Measurements from ENCODE around the gene SLC38A7.
"Not testable (repeated sequence)": the region's sequence is repeated elsewhere in the genome, so short reads cannot be mapped to it uniquely, and the experiment has no call there.

Gene SLC38A7

DNA sequence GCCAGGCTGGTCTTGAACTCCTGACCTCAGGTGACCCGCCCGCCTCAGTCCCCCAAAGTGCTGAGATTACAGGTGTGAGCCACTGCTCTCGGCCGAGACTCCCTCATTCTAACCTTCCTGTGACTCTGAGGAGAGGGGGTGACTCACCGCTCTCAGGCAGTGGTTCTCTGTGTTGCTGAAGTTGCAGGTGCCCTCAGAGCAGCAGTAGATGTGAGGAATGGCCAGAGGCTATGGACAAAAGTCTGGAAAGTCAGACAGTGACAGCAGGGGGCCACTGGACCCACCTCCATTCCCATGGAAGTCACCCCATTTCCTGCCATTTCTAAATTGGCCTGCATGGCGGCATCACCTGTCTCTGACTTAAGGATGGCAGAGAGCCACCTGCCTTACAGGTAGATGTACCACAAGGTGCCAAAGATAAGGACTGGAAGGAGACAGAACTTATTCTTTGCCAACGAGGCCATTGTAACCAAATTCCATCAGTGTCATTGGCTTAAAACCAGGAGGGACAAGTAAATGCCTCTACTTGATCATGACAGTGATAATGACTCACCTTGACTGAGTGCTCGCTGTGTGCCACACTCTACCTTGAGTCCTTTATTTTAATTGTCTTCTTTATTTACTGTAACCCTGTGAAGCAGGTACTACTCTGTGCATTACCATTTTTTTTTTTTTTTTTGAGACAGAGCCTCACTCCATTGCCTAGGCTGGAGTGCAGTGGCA lies 39.6 kb downstream of the SLC38A7 start:
- no peaks in the 10 kb centered on the region for H3K27me3 ChIP-seq (ENCODE audit: control insufficient read depth, insufficient read depth, low read length)
- no peak overlapping the region for H3K9ac ChIP-seq (ENCODE audit: low read length)
- no peak overlapping the region for H3K4me3 ChIP-seq (ENCODE audit: low read length)
- no peaks in the 10 kb centered on the region for H3K36me3 ChIP-seq (ENCODE audit: control insufficient read depth, insufficient read depth, low read length)
- H3K9me3 ChIP-seq (ENCODE audit: control insufficient read depth, low read length) = no peaks in the 10 kb centered on the region
- no peaks in the 10 kb centered on the region for H3K4me1 ChIP-seq (ENCODE audit: control insufficient read depth, insufficient read depth, low read length)

DNA sequence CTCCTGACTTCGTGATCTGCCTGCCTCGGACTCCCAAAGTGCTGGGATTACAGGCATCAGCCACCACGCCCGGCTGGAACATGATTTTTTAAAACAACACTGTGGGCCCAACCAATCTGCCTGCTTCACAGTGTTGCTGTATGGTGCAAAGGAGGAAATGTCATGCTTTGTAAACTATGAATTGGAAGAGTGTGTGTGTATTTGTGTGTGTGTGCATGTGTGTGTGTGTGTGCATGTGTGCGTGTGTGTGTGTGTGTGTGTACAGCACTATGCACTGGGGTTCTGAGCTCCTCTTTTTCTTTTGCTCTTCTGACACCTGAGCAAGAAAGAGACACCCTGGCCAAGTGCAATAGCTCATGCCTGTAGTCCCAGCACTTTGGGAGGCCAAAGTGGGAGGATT lies 40.5 kb downstream of the SLC38A7 start:
- H3K36me3 ChIP-seq (ENCODE audit: control insufficient read depth, insufficient read depth, low read length) = no peaks in the 10 kb centered on the region
- no peak overlapping the region for H3K9ac ChIP-seq (ENCODE audit: low read length)
- H3K4me3 ChIP-seq (ENCODE audit: low read length) = no peak overlapping the region
- H3K9me3 ChIP-seq (ENCODE audit: control insufficient read depth, low read length) = no peaks in the 10 kb centered on the region
- no peaks in the 10 kb centered on the region for H3K4me1 ChIP-seq (ENCODE audit: control insufficient read depth, insufficient read depth, low read length)
- no peaks in the 10 kb centered on the region for H3K27me3 ChIP-seq (ENCODE audit: control insufficient read depth, insufficient read depth, low read length)

DNA sequence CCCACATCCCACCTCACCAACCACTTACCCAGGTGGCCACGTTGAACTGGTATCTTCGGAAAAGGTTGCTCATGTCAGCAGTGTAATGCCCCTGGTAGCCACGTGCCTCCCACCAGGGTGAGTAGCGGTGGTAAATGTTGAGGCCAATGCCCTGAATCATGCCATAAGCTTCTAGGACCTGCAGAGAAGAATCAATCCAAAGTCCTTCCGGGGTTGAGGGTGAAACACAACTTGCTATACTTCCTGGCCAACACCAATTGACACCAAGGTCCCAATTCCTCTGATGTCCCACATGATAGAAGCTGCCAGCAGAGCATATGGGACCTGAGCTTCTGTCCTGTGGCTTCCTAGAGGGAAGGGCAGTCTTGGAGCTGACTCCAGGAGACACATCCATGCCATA lies 43.6 kb downstream of the SLC38A7 start:
- H3K4me3 ChIP-seq (ENCODE audit: low read length) = no peak overlapping the region
- no peaks in the 10 kb centered on the region for H3K9me3 ChIP-seq (ENCODE audit: control insufficient read depth, low read length)
- no peaks in the 10 kb centered on the region for H3K36me3 ChIP-seq (ENCODE audit: control insufficient read depth, insufficient read depth, low read length)
- peaks cover 4% of the 10 kb centered on the region for H3K4me1 ChIP-seq (ENCODE audit: control insufficient read depth, insufficient read depth, low read length)
- H3K9ac ChIP-seq (ENCODE audit: low read length) = no peak overlapping the region
- H3K27me3 ChIP-seq (ENCODE audit: control insufficient read depth, insufficient read depth, low read length) = no peaks in the 10 kb centered on the region

DNA sequence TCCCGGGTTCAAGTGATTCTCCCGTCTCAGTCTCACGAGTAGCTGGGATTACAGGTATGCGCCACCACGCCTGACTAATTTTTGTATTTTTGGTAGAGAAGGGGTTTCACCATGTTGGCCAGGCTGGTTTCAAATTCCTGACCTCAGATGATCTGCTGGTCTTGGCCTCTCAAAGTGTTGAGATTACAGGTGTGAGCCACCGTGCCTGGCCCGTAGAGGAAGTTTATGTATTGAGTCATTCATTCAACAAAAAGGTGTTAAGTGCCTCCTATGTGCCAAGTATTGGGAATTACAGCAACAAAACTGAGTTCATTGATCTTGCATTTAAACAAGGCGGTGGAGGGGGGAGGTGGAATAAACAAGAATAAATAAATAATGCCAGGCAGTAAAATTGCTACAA lies 44.7 kb downstream of the SLC38A7 start:
- H3K36me3 ChIP-seq (ENCODE audit: control insufficient read depth, insufficient read depth, low read length) = no peaks in the 10 kb centered on the region
- H3K27me3 ChIP-seq (ENCODE audit: control insufficient read depth, insufficient read depth, low read length) = no peaks in the 10 kb centered on the region
- H3K9ac ChIP-seq (ENCODE audit: low read length) = no peak overlapping the region
- H3K4me3 ChIP-seq (ENCODE audit: low read length) = no peak overlapping the region
- H3K4me1 ChIP-seq (ENCODE audit: control insufficient read depth, insufficient read depth, low read length) = peaks cover 4% of the 10 kb centered on the region
- no peaks in the 10 kb centered on the region for H3K9me3 ChIP-seq (ENCODE audit: control insufficient read depth, low read length)

DNA sequence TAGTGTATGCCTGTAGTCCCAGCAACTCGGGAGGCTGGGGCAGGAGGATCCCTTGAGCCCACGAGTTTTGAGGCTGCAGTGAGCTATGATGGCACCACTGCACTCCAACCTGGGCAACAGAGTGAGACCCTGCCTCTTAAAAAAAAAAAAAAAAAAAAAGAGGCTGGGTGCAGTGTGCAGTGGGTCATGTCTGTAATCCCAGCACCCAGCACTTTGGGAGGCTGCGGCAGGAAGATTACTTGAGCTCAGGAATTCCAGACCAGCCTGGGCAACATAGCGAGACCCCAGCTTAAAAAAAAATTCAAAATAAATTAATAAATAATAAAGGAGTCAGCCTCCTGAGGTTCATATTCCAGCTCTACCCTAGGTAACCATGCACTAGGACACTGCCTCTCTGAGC lies 45.3 kb downstream of the SLC38A7 start:
- Histone ChIP-seq H3K27me3 (ENCODE audit: control insufficient read depth, insufficient read depth, low read length) (no peaks in the 10 kb centered on the region), H3K9me3 (ENCODE audit: control insufficient read depth, low read length) (no peaks in the 10 kb centered on the region), H3K4me3 (ENCODE audit: low read length) (no peak overlapping the region), H3K9ac (ENCODE audit: low read length) (no peak overlapping the region), H3K36me3 (ENCODE audit: control insufficient read depth, insufficient read depth, low read length) (no peaks in the 10 kb centered on the region), H3K4me1 (ENCODE audit: control insufficient read depth, insufficient read depth, low read length) (peaks cover 6% of the 10 kb centered on the region)

DNA sequence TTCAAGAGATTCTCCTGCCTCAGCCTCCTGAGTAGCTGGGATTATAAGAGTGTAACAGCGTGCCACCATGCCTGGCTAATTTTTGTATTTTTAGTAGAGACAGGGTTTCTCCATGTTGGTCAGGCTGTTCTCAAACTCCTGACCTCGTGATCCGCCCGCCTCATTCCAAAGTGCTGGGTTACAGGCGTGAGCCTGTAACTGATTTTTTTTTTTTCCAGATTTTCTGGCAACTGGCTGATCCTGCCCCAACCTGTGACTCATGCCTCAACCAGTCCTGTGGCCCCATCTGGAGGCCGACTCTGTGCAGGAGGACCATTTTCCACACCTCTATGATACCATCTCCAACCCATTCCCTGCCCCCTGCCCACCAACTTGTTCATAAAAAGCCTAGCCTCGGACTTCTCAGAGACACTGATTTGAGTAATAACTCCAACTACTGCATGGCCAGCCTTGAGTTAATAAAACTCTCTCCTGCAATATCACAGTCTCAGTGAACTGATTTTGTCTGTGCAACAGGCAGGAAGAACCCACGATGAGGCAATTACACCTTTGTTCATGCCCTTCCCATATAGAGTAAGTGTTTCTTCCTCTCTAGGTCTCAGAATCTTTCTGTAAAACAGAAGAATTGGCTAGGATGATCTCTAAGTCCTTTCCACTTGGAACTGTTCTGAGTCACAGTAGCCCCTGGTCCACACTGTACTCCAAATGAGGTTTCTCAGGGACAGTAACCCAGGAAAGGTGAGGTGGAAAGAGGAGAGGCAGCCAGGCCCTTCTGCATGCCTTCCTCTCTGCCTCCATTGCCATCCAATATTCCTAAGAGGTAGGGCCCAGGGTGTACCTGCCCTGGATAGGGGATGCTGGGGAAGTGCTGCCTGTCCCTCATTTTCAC lies 46.2 kb downstream of the SLC38A7 start:
- no peaks in the 10 kb centered on the region for H3K36me3 ChIP-seq (ENCODE audit: control insufficient read depth, insufficient read depth, low read length)
- peaks cover 7% of the 10 kb centered on the region for H3K4me1 ChIP-seq (ENCODE audit: control insufficient read depth, insufficient read depth, low read length)
- no peaks in the 10 kb centered on the region for H3K27me3 ChIP-seq (ENCODE audit: control insufficient read depth, insufficient read depth, low read length)
- no peak overlapping the region for H3K4me3 ChIP-seq (ENCODE audit: low read length)
- H3K9me3 ChIP-seq (ENCODE audit: control insufficient read depth, low read length) = no peaks in the 10 kb centered on the region
- no peak overlapping the region for H3K9ac ChIP-seq (ENCODE audit: low read length)

DNA sequence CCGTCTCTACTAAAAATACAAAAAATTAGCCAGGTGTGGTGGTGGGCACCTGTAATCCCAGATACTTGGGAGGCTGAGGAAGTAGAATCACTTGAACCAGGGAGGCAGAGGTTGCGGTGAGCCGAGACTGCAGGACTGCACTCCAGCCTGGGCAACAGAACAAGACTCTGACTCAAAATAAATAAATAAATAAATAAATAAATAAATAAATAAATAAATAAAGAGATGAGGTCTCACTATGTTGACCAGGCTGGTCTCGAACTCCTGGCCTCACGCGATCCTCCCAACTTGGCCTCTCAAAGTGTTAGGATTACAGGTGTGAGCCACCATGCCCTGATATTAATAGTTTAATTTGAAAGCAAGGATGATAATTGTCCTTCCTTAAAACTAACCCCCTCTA lies 47.5 kb downstream of the SLC38A7 start:
- not testable (repeated sequence) for H3K27me3 ChIP-seq (ENCODE audit: control insufficient read depth, insufficient read depth, low read length); H3K9me3 ChIP-seq (ENCODE audit: control insufficient read depth, low read length); H3K9ac ChIP-seq (ENCODE audit: low read length); H3K36me3 ChIP-seq (ENCODE audit: control insufficient read depth, insufficient read depth, low read length); H3K4me1 ChIP-seq (ENCODE audit: control insufficient read depth, insufficient read depth, low read length); H3K4me3 ChIP-seq (ENCODE audit: low read length)

DNA sequence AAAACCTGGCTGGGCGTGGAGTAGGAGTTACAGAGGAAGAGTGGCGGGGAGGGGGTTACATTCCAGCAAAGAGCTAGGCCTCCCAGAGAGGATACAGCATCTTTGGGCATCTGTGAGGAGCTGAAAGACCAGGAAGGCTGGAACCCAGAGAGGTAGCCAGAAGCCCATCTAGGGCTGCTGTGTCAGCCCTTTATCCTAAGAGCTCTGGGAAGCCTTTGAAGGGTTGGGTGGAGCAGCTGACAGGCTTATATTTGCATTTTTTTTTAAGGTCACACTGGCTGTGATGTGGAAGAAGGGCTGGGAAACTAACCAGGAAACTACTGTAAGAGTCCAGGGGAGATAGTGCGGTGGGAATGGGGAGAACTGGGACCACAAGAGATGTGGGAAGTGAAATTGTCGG lies 48.1 kb downstream of the SLC38A7 start:
- H3K4me3 ChIP-seq (ENCODE audit: low read length) = no peak overlapping the region
- H3K9ac ChIP-seq (ENCODE audit: low read length) = no peak overlapping the region
- no peaks in the 10 kb centered on the region for H3K27me3 ChIP-seq (ENCODE audit: control insufficient read depth, insufficient read depth, low read length)
- no peaks in the 10 kb centered on the region for H3K9me3 ChIP-seq (ENCODE audit: control insufficient read depth, low read length)
- H3K4me1 ChIP-seq (ENCODE audit: control insufficient read depth, insufficient read depth, low read length) = peaks cover 7% of the 10 kb centered on the region
- H3K36me3 ChIP-seq (ENCODE audit: control insufficient read depth, insufficient read depth, low read length) = no peaks in the 10 kb centered on the region

DNA sequence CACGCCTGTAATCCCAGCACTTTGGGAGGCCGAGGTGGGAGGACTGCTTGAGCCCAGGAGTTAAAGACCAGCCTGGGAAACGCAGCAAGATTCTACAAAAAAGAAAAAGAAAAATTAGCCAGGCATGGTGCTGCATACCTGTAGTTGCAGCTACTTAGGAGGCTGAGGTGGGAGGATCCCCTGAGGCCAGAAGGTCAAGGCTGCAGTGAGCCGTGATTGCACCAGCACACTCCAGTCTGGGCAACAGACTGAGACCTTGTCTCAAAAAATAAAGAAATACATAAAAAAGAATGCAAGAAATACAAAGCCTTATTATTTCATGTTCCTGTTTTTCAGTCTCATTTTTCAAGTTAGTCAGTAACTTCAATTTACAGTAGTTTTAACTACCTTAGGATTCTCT lies 49.1 kb downstream of the SLC38A7 start:
- H3K27me3 ChIP-seq (ENCODE audit: control insufficient read depth, insufficient read depth, low read length) = no peaks in the 10 kb centered on the region

DNA sequence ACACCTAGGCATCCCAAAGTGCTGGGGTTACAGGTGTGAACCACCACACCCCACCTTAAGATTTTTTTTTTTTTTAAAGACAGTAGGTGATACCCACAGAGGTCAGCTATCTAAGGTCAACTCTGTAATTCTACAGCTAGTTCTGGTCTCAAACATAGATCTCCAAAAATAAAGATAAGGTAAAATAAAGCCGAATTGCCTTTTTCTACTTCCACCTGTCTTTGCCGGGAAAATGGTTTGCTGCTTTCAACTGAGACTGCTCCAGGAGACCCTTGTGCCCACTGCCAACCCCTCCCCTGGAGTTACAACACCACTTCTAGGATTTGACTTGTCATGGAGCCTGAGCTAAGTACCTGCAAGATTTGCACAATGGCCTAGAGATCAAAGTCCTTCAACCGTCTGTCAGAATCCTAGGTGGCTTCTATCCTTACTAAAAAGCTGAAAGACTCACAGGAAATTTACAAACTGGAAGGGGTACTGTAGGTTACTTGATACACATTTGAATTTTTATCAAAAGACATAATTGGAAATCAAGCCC lies 50.2 kb downstream of the SLC38A7 start:
- no peak overlapping the region for H3K4me3 ChIP-seq (ENCODE audit: low read length)
- H3K4me1 ChIP-seq (ENCODE audit: control insufficient read depth, insufficient read depth, low read length) = peaks cover 7% of the 10 kb centered on the region
- no peaks in the 10 kb centered on the region for H3K36me3 ChIP-seq (ENCODE audit: control insufficient read depth, insufficient read depth, low read length)
- no peak overlapping the region for H3K9ac ChIP-seq (ENCODE audit: low read length)
- H3K9me3 ChIP-seq (ENCODE audit: control insufficient read depth, low read length) = no peaks in the 10 kb centered on the region
- H3K27me3 ChIP-seq (ENCODE audit: control insufficient read depth, insufficient read depth, low read length) = no peaks in the 10 kb centered on the region

More for the DNA sequence above, 49.1 kb downstream of the SLC38A7 start:
- no peaks in the 10 kb centered on the region for H3K9me3 ChIP-seq (ENCODE audit: control insufficient read depth, low read length)
- H3K9ac ChIP-seq (ENCODE audit: low read length) = no peak overlapping the region
- H3K36me3 ChIP-seq (ENCODE audit: control insufficient read depth, insufficient read depth, low read length) = no peaks in the 10 kb centered on the region
- peaks cover 7% of the 10 kb centered on the region for H3K4me1 ChIP-seq (ENCODE audit: control insufficient read depth, insufficient read depth, low read length)
- no peak overlapping the region for H3K4me3 ChIP-seq (ENCODE audit: low read length)

DNA sequence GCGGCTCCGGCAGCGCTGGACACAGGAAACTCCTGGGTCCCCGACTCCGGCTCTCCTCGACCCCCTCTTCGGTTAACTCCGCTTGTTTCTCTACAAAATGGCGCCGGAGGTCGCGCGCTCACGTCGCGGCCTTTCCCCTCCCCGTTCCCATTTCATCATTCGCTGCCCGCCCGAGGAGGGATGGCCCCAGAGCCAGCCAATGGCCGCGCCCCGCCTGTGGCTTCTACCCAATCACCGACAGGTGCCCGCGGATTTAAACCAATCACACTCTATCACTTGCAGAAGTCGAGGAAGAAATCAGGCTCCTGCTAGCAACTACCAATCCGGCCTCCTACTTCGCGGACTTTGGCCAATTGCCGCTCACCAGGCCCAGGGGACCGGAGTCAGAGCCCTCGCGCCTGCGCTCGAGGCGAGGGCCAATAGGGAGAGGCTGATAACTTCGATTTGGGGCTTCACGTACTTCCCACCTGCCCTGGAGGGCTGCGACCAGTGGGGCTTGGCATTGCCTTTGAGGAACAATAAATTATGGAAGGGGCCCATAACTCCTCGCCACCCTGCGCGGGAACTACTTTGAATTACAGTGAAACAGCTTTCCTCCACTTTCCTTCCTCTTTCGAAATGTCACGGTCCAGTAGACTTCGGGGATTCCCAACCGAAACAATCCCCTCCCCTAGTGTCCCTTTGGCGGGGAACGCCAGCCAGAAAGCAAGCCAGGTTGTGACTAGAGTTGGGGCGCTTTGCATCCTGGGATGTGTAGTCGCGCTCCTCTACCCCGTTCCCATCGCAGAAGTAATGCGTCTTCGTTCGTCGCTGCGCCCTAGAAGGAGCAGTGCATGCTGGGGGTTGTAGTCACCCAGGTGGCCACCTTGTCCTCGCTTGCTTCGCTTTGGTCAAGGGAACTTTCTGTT lies 54.6 kb downstream of the SLC38A7 start, which contains the start of gene CNOT1:
Gene CNOT1 (minus strand): TSS at position 94 of the 908 bp plus-strand sequence. CDS start 30,489 bp downstream, outside the sequence.
- H3K4me1 ChIP-seq (ENCODE audit: control insufficient read depth, insufficient read depth, low read length) = peaks cover 11% of the 10 kb centered on the region
- H3K9me3 ChIP-seq (ENCODE audit: control insufficient read depth, low read length) = no peaks in the 10 kb centered on the region
- no peaks in the 10 kb centered on the region for H3K27me3 ChIP-seq (ENCODE audit: control insufficient read depth, insufficient read depth, low read length)
- H3K36me3 ChIP-seq (ENCODE audit: control insufficient read depth, insufficient read depth, low read length) = no peaks in the 10 kb centered on the region
- H3K4me3 ChIP-seq (ENCODE audit: low read length) = peak within 1 kb of the TSS; percentile 98
- peak within 1 kb of the TSS; percentile 99 for H3K9ac ChIP-seq (ENCODE audit: low read length)

Measured in mucosa of stomach (tissue), 1 donor.